PC-9 (cell line): ENCODE data around the gene MCTP2. TPM values are rescaled to one million over a fixed set of nuclear protein-coding genes. Genes with fewer than 3 reads are reported as not detected.

ENCODE experiments used
- BruUV-seq: library from RNA; stranded (reverse); fragments of 400-500 nt; replicated peaks from 2 replicates; lab custom pipeline; 2021; lab: Mats Ljungman, UMichigan
- CTCF ChIA-PET: fragments of 300-600 bp; sonication (Branson Sonifier 250); formaldehyde crosslinking; loops from one replicate; lab custom pipeline; 2022; ENCODE audit warnings: antibody characterized with exemption; lab: Charles Lee
- POLR2A ChIA-PET: fragments of 300-600 bp; sonication (Branson Sonifier 250); formaldehyde crosslinking; loops from one replicate; lab custom pipeline; 2022; ENCODE audit warnings: antibody characterized with exemption; ENCODE audit not compliant: unreplicated experiment; lab: Charles Lee
- DNase-seq, 2 experiments: peaks; one replicate each; pipeline versions ENCODE4 v3.0.0 to v3.0.0-alpha.2; 2015 to 2022; ENCODE audit warnings: mixed read lengths in 1 of 2
- H2AFZ ChIP-seq: fragments of 200-600 bp; sonication (generic); 2 replicates; pipeline ENCODE4 v1.8.1; 2017; ENCODE audit warnings: antibody characterized with exemption
- H3F3A ChIP-seq: fragments of 200-600 bp; sonication (generic); 2 replicates; pipeline ENCODE4 v1.8.1; 2017; ENCODE audit warnings: antibody characterized with exemption, mild to moderate bottlenecking, low read depth; ENCODE audit not compliant: insufficient read depth
- H3K27ac ChIP-seq: fragments of 200-600 bp; sonication (generic); 2 replicates; pipeline ENCODE4 v1.6.1; 2016; ENCODE audit warnings: mixed run types
- H3K27me3 ChIP-seq: fragments of 200-600 bp; sonication (generic); 2 replicates; pipeline ENCODE4 v1.6.1; 2016; ENCODE audit warnings: low read depth, mixed run types; ENCODE audit not compliant: insufficient read depth
- H3K36me3 ChIP-seq: fragments of 200-600 bp; sonication (generic); 2 replicates; pipeline ENCODE4 v1.6.1; 2016; ENCODE audit warnings: low read depth, mixed run types
- H3K4me1 ChIP-seq: fragments of 200-600 bp; sonication (generic); replicated peaks from 2 replicates; pipeline ENCODE4 v1.6.1; 2016; ENCODE audit warnings: mixed run types; ENCODE audit not compliant: insufficient read depth
- H3K4me2 ChIP-seq: fragments of 200-600 bp; sonication (generic); 2 replicates; pipeline ENCODE4 v1.6.1; 2017; ENCODE audit warnings: mixed run types
- H3K4me3 ChIP-seq: fragments of 200-600 bp; sonication (generic); 2 replicates; pipeline ENCODE4 v1.6.1; 2016; ENCODE audit warnings: mixed run types
- H3K79me2 ChIP-seq: fragments of 200-600 bp; sonication (generic); 2 replicates; pipeline ENCODE4 v1.6.1; 2017; ENCODE audit warnings: low read depth, mixed run types
- H3K9me2 ChIP-seq: fragments of 200-600 bp; sonication (generic); 2 replicates; pipeline ENCODE4 v1.8.1; 2017; ENCODE audit warnings: mild to moderate bottlenecking; ENCODE audit not compliant: insufficient read depth
- H3K9me3 ChIP-seq: fragments of 200-600 bp; sonication (generic); 2 replicates; pipeline ENCODE4 v1.8.1; 2016; ENCODE audit warnings: low read depth; ENCODE audit not compliant: insufficient read depth
- H4K20me1 ChIP-seq: fragments of 200-600 bp; sonication (generic); 2 replicates; pipeline ENCODE4 v1.8.1; 2017; ENCODE audit not compliant: insufficient read depth
- EZH2 ChIP-seq: fragments of 200-600 bp; sonication (generic); IDR thresholded peaks from 2 replicates; pipeline ENCODE4 v1.8.0; 2017; ENCODE audit warnings: antibody characterized with exemption, low read depth
- intact Hi-C: fragments of 100-400 bp; cut with micrococcal nuclease; formaldehyde crosslinking; loops from one replicate; pipeline ENCODE4 v1.10.0; 2022; ENCODE audit not compliant: unreplicated experiment
- total RNA-seq: library from RNA; stranded (reverse); gene quantifications from 2 replicates; pipeline ENCODE4 v1.2.3, GENCODE V29; 2021
- TF ChIP-seq, protein P1 (sequence below): fragments of 200-600 bp; sonication (generic); conservative IDR thresholded peaks from 2 replicates; pipeline ENCODE4 v1.6.1; 2017; ENCODE audit warnings: mixed run types, antibody characterized with exemption, mild to moderate bottlenecking, moderate library complexity

Gene MCTP2
- total RNA-seq, 1 experiment from 2014 or later: 5.7 TPM

DNA sequence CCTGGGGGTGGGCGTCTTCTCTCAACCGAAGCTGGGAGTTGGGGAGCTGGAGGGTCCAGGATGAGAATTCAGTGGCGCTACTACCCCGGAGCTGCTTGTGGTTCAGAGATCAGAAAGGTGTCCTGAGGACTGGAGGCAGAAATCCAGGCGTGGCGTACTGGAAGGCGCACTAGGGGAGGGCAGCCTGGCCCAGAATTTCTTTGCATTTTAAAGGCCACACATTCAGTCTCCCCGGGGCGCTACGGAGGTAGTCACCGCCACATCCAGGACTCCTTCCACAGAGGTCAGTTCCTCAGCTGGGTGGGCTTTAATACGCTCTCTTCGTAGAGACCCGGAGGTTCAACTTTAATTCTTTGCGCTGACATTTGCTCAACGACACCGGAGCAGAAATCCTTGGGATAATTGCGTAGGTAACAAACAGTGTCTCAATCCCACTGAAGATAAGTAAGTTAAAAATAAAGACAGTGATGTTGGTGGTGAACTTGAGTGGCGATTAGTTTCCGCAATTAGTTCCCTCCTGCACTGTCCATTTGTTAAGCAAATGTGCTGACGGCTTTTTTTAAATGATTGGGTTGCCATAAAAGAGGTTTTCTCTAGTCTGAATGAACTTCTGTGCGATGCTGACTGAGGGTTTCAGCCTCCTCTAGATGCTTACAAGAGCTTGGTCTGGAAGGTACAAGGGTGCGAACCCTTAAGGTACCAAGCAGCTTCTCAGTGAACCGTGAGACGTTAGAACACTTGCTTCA, 535 bp downstream of the MCTP2 start:
- Histone ChIP-seq H3K36me3 (no peaks in the 10 kb centered on the region), H3K27me3 (no peaks in the 10 kb centered on the region), H3K9me2 (no peaks in the 10 kb centered on the region), H3K4me2 (peak overlapping the region; percentile 94), H3K4me3 (peak overlapping the region; percentile 71), H4K20me1 (no peaks in the 10 kb centered on the region), H3K79me2 (no peaks in the 10 kb centered on the region), H3K9me3 (no peaks in the 10 kb centered on the region), H2AFZ (peak overlapping the region; percentile 93), H3F3A (peaks cover 13% of the 10 kb centered on the region; the same call in 1 of the 2 replicates), H3K27ac (peak overlapping the region; percentile 91), H3K4me1 (peaks cover 18% of the 10 kb centered on the region)
- ChIA-PET POLR2A (no interaction called here), CTCF (interaction anchor here (1.2 kb wide), 1 partner anchor 92 kb away, joined by 3 read pairs; no protein-coding TSS in a partner anchor)
- TF ChIP-seq, protein P1, sequence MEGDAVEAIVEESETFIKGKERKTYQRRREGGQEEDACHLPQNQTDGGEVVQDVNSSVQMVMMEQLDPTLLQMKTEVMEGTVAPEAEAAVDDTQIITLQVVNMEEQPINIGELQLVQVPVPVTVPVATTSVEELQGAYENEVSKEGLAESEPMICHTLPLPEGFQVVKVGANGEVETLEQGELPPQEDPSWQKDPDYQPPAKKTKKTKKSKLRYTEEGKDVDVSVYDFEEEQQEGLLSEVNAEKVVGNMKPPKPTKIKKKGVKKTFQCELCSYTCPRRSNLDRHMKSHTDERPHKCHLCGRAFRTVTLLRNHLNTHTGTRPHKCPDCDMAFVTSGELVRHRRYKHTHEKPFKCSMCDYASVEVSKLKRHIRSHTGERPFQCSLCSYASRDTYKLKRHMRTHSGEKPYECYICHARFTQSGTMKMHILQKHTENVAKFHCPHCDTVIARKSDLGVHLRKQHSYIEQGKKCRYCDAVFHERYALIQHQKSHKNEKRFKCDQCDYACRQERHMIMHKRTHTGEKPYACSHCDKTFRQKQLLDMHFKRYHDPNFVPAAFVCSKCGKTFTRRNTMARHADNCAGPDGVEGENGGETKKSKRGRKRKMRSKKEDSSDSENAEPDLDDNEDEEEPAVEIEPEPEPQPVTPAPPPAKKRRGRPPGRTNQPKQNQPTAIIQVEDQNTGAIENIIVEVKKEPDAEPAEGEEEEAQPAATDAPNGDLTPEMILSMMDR: no peak
- no peak for TF ChIP-seq EZH2
- intact Hi-C loops: no loop called here
- BruUV-seq: TSS peak; percentile 51
- no peak for DNase-seq

DNA sequence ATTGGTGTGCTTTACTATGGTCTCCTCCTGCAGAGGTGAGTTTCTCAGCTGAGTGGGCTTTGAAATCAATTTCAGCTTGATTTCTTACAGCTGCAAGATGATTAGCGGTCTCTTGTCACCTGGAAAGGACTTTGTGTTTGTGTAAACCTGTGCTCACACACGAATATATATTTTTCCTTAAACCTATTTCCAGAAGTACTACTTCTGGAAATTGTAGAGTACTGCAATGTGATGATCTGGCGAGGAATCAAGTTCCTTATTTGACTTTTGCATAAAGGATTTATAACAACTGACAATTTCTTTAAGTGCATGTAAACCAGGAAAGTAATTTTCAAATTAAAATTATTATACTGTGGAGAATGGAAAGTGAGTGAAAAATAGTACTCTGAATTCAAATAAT, 2.1 kb downstream of the MCTP2 start:
- H3K4me3 ChIP-seq: no peak overlapping the region
- no peaks in the 10 kb centered on the region for H3K36me3 ChIP-seq
- no peak overlapping the region for H3K4me2 ChIP-seq
- H3K9me2 ChIP-seq: no peaks in the 10 kb centered on the region
- TF ChIP-seq EZH2: no peak
- TF ChIP-seq, protein P1: no peak
- no peaks in the 10 kb centered on the region for H3K27me3 ChIP-seq
- BruUV-seq: no TSS peak
- H3K79me2 ChIP-seq: no peaks in the 10 kb centered on the region
- no peaks in the 10 kb centered on the region for H3K9me3 ChIP-seq
- POLR2A ChIA-PET: no interaction called here
- H3F3A ChIP-seq: peaks cover 13% of the 10 kb centered on the region; the same call in 1 of the 2 replicates
- H3K4me1 ChIP-seq: peaks cover 18% of the 10 kb centered on the region
- H4K20me1 ChIP-seq: no peaks in the 10 kb centered on the region
- no peak overlapping the region for H2AFZ ChIP-seq
- no peak for DNase-seq
- CTCF ChIA-PET: no interaction called here
- H3K27ac ChIP-seq: no peak overlapping the region
- intact Hi-C loops: no loop called here

DNA sequence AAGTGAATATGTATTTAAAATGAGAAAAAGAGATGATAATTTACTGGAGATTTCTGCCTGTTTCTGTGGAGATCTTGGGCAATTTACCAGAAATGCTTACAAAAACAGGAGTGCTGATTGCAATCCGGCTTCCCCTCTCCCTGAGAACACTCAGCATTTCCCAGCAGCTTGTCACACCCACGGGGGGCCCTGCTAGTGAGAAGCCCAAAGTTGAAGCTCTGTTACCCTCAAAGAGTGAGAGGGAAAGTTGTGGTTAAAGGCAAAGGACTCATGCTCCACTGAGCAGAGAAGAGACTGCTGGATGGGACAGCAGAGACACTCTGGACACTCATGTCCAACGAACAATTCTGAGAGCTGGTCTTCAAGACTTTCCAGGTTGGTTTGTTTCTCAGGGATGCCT, 2.9 kb downstream of the MCTP2 start:
- H3F3A ChIP-seq: peaks cover 13% of the 10 kb centered on the region; the same call in 1 of the 2 replicates
- intact Hi-C loops: no loop called here
- no peaks in the 10 kb centered on the region for H3K9me3 ChIP-seq
- no peaks in the 10 kb centered on the region for H3K36me3 ChIP-seq
- no peak overlapping the region for H3K4me3 ChIP-seq
- POLR2A ChIA-PET: no interaction called here
- peaks cover 18% of the 10 kb centered on the region for H3K4me1 ChIP-seq
- H3K9me2 ChIP-seq: no peaks in the 10 kb centered on the region
- no peaks in the 10 kb centered on the region for H4K20me1 ChIP-seq
- no peaks in the 10 kb centered on the region for H3K27me3 ChIP-seq
- CTCF ChIA-PET: no interaction called here
- no peak overlapping the region for H3K4me2 ChIP-seq
- DNase-seq: no peak
- no TSS peak for BruUV-seq
- no peaks in the 10 kb centered on the region for H3K79me2 ChIP-seq
- TF ChIP-seq EZH2: no peak
- TF ChIP-seq, protein P1: no peak
- H2AFZ ChIP-seq: no peak overlapping the region
- H3K27ac ChIP-seq: no peak overlapping the region
